Caco-2 (cell line): ENCODE results near the gene CRHR1. TPM values are rescaled to one million over a fixed set of nuclear protein-coding genes. Genes with fewer than 3 reads are reported as not detected.

Experiments
- BruUV-seq: library from RNA; stranded (reverse); fragments of 400-500 nt; replicated peaks from 2 replicates; lab custom pipeline; 2021; lab: Mats Ljungman, UMichigan
- CTCF ChIA-PET: fragments of 300-600 bp; sonication (Branson Sonifier 250); formaldehyde crosslinking; loops from one replicate; lab custom pipeline; 2022; ENCODE audit warnings: antibody characterized with exemption; lab: Charles Lee
- POLR2A ChIA-PET: fragments of 300-600 bp; sonication (Branson Sonifier 250); formaldehyde crosslinking; loops from one replicate; lab custom pipeline; 2022; ENCODE audit warnings: antibody characterized with exemption; lab: Charles Lee
- DNase-seq, 2 experiments: peaks; one replicate each; pipeline versions ENCODE4 v3.0.0 to v3.0.0-alpha.2; 2020 to 2022
- H3K27me3 ChIP-seq: replicated peaks from 2 replicates; pipeline ENCODE4 v1.6.0; 2011; ENCODE audit warnings: low read length; ENCODE audit not compliant: control insufficient read depth, insufficient read depth
- H3K36me3 ChIP-seq: 2 replicates; pipeline ENCODE4 v1.5.1; 2011; ENCODE audit warnings: low read length; ENCODE audit not compliant: control insufficient read depth, insufficient read depth
- H3K4me1 ChIP-seq: fragments of 250-450 bp; sonication (Bioruptor Pico); 2 replicates; pipeline ENCODE4 v1.5.1; 2020; ENCODE audit warnings: mild to moderate bottlenecking
- H3K4me3 ChIP-seq: 2 replicates; pipeline ENCODE4 v1.5.1; 2011; ENCODE audit warnings: low read depth, mild to moderate bottlenecking, control low read depth, low read length
- H3K9me3 ChIP-seq: fragments of 250-450 bp; sonication (Bioruptor Pico); 2 replicates; pipeline ENCODE4 v1.5.1; 2020; ENCODE audit warnings: mild to moderate bottlenecking, moderate library complexity
- H3K27ac Mint-ChIP-seq: one replicate; pipeline ENCODE4 v1.8.0; 2022; ENCODE audit warnings: mixed read lengths; ENCODE audit not compliant: unreplicated experiment
- H3K27me3 Mint-ChIP-seq: one replicate; pipeline ENCODE4 v1.8.0; 2022; ENCODE audit warnings: mixed read lengths; ENCODE audit not compliant: insufficient read depth, unreplicated experiment
- H3K36me3 Mint-ChIP-seq: one replicate; pipeline ENCODE4 v1.8.0; 2022; ENCODE audit warnings: mild to moderate bottlenecking, mixed read lengths; ENCODE audit not compliant: insufficient read depth, unreplicated experiment
- H3K4me1 Mint-ChIP-seq: one replicate; pipeline ENCODE4 v1.8.0; 2022; ENCODE audit warnings: low read depth, mixed read lengths; ENCODE audit not compliant: unreplicated experiment
- H3K4me3 Mint-ChIP-seq: one replicate; pipeline ENCODE4 v1.8.0; 2022; ENCODE audit warnings: mild to moderate bottlenecking, moderate library complexity, mixed read lengths; ENCODE audit not compliant: unreplicated experiment
- H3K9me3 Mint-ChIP-seq: one replicate; pipeline ENCODE4 v1.8.0; 2022; ENCODE audit warnings: mixed read lengths; ENCODE audit not compliant: unreplicated experiment
- intact Hi-C: fragments of 100-400 bp; cut with micrococcal nuclease; formaldehyde crosslinking; loops from one replicate; pipeline ENCODE4 v1.10.0; 2022; ENCODE audit not compliant: unreplicated experiment
- total RNA-seq: library from RNA; stranded (reverse); gene quantifications from 2 replicates; pipeline ENCODE4 v1.2.3, GENCODE V29; 2022
- TF ChIP-seq, protein P1 (sequence below), 2 experiments: fragments of 200-600 bp in 1 of 2; IDR thresholded peaks; 1 replicate in 1 of 2; 2 replicates in 1 of 2; pipeline versions ENCODE4 v1.5.1 to v1.8.0; 2011 to 2022; ENCODE audit warnings: antibody characterized with exemption in 1 of 2, control low read depth in 1 of 2, inconsistent platforms in 1 of 2, low read depth in 1 of 2, low read length in 1 of 2, mild to moderate bottlenecking in 1 of 2, moderate library complexity in 1 of 2; ENCODE audit not compliant: insufficient read depth in 1 of 2, severe bottlenecking in 1 of 2, unreplicated experiment in 1 of 2

The CRHR1 gene
- total RNA-seq, 1 experiment from 2014 or later, result not detected

- Mint-ChIP-seq H3K27ac (no peak overlapping the region), H3K9me3 (no peaks in the 10 kb centered on the region), H3K27me3 (peaks cover 41% of the 10 kb centered on the region), H3K4me1 (no peaks in the 10 kb centered on the region), H3K36me3 (no peaks in the 10 kb centered on the region), H3K4me3 (no peak overlapping the region)
- DNase-seq, result no peak
- ChIA-PET POLR2A (no interaction called here), CTCF (no interaction called here)
- Histone ChIP-seq H3K4me3 (no peak overlapping the region), H3K4me1 (no peaks in the 10 kb centered on the region), H3K9me3 (no peaks in the 10 kb centered on the region), H3K27me3 (no peaks in the 10 kb centered on the region; the same call in none of the 2 replicates), H3K36me3 (no peaks in the 10 kb centered on the region)
- TF ChIP-seq, protein P1, sequence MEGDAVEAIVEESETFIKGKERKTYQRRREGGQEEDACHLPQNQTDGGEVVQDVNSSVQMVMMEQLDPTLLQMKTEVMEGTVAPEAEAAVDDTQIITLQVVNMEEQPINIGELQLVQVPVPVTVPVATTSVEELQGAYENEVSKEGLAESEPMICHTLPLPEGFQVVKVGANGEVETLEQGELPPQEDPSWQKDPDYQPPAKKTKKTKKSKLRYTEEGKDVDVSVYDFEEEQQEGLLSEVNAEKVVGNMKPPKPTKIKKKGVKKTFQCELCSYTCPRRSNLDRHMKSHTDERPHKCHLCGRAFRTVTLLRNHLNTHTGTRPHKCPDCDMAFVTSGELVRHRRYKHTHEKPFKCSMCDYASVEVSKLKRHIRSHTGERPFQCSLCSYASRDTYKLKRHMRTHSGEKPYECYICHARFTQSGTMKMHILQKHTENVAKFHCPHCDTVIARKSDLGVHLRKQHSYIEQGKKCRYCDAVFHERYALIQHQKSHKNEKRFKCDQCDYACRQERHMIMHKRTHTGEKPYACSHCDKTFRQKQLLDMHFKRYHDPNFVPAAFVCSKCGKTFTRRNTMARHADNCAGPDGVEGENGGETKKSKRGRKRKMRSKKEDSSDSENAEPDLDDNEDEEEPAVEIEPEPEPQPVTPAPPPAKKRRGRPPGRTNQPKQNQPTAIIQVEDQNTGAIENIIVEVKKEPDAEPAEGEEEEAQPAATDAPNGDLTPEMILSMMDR (IDR thresholded peaks at IDR 0.05; ENCODE audit: insufficient read depth in 1 of 2, low read depth in 1 of 2, low read length in 1 of 2, severe bottlenecking in 1 of 2, unreplicated experiment in 1 of 2), result no peak
- intact Hi-C loops, result no loop called here
- BruUV-seq, result no TSS peak
Observed at GRCh38 chr17:45777388-45777787, 6.7 kb upstream of the CRHR1 start.

GRCh38 chr17:45780921-45781320 lies 3.2 kb upstream of the CRHR1 start:
- TF ChIP-seq, protein P1 (IDR thresholded peaks at IDR 0.05; ENCODE audit: insufficient read depth in 1 of 2, low read depth in 1 of 2, low read length in 1 of 2, severe bottlenecking in 1 of 2, unreplicated experiment in 1 of 2), result no peak
- ChIA-PET POLR2A (no interaction called here), CTCF (no interaction called here)
- Mint-ChIP-seq H3K4me3 (no peak overlapping the region), H3K27ac (no peak overlapping the region), H3K9me3 (no peaks in the 10 kb centered on the region), H3K4me1 (no peaks in the 10 kb centered on the region), H3K27me3 (peaks cover 35% of the 10 kb centered on the region), H3K36me3 (no peaks in the 10 kb centered on the region)
- BruUV-seq, result no TSS peak
- H3K9me3 ChIP-seq, result no peaks in the 10 kb centered on the region
- intact Hi-C loops, result loop anchor here (10.0 kb wide), 1 partner anchor 136 kb away; no protein-coding TSS in a partner anchor
- H3K4me3 ChIP-seq, result no peak overlapping the region
- H3K36me3 ChIP-seq, result no peaks in the 10 kb centered on the region
- no peak for DNase-seq
- 0 out of 2 replicates have a peak, but pooled peaks cover 3% of the 10 kb centered on the region for H3K4me1 ChIP-seq
- peaks cover 3% of the 10 kb centered on the region; the same call in 1 of the 2 replicates for H3K27me3 ChIP-seq

DNA sequence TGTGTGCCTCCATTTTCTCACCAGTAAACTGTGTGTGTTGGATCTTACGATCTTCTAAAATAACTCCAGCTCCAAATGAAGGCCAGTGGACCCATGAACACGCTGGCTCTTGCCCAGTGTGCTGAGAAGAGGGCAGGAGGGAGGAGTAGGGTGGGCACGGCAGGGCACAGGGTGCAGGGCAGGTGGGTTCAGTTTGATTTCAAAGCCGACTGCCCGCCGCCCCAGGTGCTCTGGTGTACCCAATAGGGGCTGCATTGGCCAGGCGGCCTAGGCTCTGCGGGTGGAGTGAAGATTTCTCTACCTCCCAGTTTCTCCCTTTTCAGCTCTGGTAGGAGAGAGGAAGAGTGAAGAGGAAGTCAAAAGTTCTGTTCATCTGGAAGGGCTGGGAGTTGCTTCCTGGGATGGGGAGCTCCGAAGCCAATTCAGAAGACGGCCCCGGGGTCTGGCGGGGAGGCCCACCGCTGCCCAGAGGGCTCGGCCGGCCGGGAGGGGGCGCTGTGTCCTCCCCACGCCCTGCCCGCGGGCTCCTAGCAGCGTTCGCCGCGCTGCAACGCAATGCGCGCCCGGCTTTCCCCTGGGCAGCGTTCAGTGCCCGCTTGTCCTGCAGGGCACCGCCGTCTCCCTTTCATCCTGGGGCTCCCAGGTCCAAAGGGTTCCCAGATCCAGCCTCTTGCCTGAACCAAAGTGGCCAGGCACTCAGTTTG lies 1.1 kb upstream of the CRHR1 start:
- intact Hi-C loops, result loop anchor here (10.0 kb wide), 1 partner anchor 138 kb away; no protein-coding TSS in a partner anchor

More for the DNA sequence above, 1.1 kb upstream of the CRHR1 start:
- Histone ChIP-seq H3K4me1 (0 out of 2 replicates have a peak, but pooled peaks cover 3% of the 10 kb centered on the region), H3K9me3 (no peaks in the 10 kb centered on the region), H3K27me3 (peaks cover 3% of the 10 kb centered on the region), H3K4me3 (peak overlapping the region; percentile 36), H3K36me3 (no peaks in the 10 kb centered on the region)
- Mint-ChIP-seq H3K9me3 (no peaks in the 10 kb centered on the region), H3K27me3 (peaks cover 33% of the 10 kb centered on the region), H3K27ac (no peak overlapping the region), H3K36me3 (no peaks in the 10 kb centered on the region), H3K4me1 (no peaks in the 10 kb centered on the region), H3K4me3 (peak overlapping the region; percentile 72)
- TF ChIP-seq, protein P1 (IDR thresholded peaks at IDR 0.05; ENCODE audit: insufficient read depth in 1 of 2, low read depth in 1 of 2, low read length in 1 of 2, severe bottlenecking in 1 of 2, unreplicated experiment in 1 of 2), result peak; percentile 30 to 48
- peak in 1 of 2 experiments; percentile 46 for DNase-seq
- ChIA-PET CTCF (interaction anchor here (1.1 to 1.4 kb wide), 3 partner anchors 10 to 48 kb away, joined by 3 to 6 read pairs (median 4); no protein-coding TSS in a partner anchor), POLR2A (no interaction called here)
- BruUV-seq, result no TSS peak
